22Rv1 (cell line): ENCODE results near the gene ATP10B.

Source experiments
- H3K27ac ChIP-seq: fragments of 450-650 bp; 2 replicates; pipeline ENCODE4 v1.5.1; 2017
- ZFX ChIP-seq: fragments of 450-650 bp; IDR thresholded peaks from 2 replicates; pipeline ENCODE4 v1.6.1; 2017; ENCODE audit warnings: antibody characterized with exemption, borderline replicate concordance
- TF ChIP-seq, protein P1 (sequence below): fragments of 450-650 bp; IDR thresholded peaks from 2 replicates; pipeline ENCODE4 v1.5.1; 2017; ENCODE audit warnings: mild to moderate bottlenecking

The ATP10B gene

DNA sequence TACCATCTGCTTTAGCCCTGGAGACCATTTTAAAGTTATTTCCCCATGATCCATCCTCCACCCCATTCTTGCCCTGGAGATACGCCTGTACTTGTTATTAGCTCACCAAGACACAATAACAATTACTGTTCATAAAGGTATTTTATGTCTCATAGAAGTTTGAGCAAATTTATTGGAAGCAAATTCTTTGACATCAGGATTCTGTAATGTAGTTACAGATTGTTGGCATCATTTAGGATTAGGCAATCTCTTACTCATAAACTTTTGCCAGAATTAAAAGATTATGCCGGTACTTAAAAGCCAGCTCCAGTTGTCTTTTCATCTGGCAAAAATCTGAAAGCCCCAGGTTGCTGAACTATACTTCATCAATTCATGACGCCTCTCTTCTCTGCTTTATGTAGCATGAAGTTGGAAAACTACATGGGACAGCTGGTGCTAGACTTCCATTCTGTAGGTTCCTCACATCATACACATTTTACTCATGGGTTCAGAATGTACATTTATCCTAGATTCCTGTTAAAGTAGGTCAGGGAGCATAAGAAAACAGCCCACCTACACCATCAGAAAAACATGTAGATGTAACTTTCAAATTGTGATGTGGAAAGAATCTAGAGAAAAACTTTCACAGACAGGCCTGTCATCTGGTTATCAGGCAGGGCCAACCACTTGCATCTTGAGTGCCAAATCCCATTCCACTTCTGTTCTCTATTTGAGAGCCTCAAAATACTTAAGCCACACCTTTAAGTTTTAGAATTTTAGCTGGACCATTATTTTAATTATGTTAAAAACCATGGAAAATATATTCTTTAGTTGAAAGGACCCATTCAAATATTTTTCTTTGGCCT is 14.0 kb downstream of the ATP10B start:
- TF ChIP-seq, protein P1, sequence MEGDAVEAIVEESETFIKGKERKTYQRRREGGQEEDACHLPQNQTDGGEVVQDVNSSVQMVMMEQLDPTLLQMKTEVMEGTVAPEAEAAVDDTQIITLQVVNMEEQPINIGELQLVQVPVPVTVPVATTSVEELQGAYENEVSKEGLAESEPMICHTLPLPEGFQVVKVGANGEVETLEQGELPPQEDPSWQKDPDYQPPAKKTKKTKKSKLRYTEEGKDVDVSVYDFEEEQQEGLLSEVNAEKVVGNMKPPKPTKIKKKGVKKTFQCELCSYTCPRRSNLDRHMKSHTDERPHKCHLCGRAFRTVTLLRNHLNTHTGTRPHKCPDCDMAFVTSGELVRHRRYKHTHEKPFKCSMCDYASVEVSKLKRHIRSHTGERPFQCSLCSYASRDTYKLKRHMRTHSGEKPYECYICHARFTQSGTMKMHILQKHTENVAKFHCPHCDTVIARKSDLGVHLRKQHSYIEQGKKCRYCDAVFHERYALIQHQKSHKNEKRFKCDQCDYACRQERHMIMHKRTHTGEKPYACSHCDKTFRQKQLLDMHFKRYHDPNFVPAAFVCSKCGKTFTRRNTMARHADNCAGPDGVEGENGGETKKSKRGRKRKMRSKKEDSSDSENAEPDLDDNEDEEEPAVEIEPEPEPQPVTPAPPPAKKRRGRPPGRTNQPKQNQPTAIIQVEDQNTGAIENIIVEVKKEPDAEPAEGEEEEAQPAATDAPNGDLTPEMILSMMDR, result no peak
- TF ChIP-seq ZFX, result no peak
- H3K27ac ChIP-seq, result no peak overlapping the region

DNA sequence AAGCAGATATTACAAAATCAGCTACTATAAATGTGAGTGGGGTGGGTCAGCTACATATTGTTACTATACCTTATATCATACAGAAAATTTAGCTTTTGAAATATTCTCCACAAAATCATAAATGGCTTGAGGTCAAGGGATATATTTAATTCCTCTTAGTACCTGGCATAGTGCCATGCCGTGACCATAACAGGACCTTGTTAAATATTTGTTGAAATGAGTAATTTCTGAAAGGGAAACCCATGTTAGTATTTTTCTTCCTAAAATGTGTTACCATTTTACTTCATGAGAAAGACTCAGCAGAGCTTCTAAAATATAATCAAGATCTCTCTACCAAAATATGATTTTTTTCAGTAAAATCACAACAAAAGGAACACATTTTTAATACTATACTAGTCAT is 14.8 kb downstream of the ATP10B start:
- no peak overlapping the region for H3K27ac ChIP-seq
- no peak for TF ChIP-seq ZFX
- TF ChIP-seq, protein P1, result no peak

DNA sequence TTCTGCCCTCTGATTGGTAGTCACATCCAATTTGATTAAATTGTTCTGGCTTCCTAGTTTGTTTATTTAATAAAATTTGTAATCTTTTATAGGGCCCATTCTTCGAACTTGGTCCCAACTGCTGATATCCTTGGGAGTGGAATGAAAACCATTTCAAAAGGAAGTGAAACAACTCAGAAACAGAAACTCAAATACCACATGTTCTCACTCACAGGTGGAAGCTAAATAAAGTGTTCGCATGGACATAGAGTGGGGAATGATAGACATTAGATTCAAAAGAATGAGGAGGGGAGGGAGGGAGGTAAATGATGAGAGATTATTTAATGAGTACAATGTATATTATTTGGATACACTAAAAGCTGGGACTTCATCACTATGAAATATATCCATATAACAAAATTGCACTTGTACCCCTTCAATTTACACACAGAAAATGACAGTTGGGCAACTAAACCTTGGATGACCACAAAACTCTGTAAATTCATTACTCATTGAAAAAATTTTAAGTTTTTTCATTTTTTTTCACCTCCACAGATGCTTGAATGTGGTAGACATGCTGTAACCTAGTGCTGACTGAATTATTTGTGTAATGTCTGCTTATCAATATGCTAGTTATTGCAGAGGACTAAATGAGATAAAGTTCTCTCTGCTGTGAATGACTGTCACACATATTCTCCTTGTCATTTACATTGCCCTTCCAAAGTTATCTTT is 16.0 kb downstream of the ATP10B start:
- TF ChIP-seq ZFX, result no peak
- TF ChIP-seq, protein P1, result no peak
- H3K27ac ChIP-seq, result no peak overlapping the region

DNA sequence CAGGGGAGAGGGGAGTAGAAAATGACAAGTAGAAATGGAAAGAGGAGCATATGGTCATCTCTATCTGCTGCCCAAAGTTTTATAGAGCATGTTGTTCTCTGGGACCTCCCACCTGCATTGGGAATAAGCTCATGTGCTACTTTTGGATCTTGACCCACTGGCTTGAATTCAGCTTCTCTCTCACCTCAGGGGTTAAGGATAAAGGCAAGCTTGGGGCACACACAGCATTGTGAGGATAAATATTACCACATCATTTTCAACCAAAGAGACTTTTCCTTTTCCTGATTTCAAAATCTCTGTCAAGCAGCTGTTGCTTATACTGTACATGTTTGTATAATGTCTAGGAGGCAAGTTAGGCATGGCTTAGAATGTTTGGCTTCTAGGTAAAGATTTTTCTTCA is 16.6 kb downstream of the ATP10B start:
- TF ChIP-seq ZFX, result no peak
- TF ChIP-seq, protein P1, result no peak

DNA sequence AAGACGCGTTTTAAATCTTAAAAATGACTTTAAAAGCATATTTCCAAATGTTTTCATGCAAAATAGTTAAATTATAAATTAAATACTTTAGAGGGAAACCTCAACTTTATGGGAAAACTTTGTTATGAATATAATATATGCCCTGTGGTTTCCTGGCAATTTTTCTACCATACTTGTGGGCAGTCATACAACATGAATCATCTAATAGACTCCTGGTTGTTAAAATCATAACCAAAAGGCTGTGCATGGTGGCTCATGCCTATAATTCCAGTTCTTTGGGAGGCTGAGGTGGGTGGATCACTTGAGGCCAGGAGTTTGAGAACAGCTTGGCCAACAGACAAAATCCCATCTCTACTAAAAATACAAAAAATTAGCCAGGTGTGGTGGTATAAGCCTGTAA is 18.2 kb downstream of the ATP10B start:
- no peak overlapping the region for H3K27ac ChIP-seq
- TF ChIP-seq, protein P1, result no peak
- TF ChIP-seq ZFX, result no peak

More for the DNA sequence above, 16.6 kb downstream of the ATP10B start:
- H3K27ac ChIP-seq, result no peak overlapping the region

DNA sequence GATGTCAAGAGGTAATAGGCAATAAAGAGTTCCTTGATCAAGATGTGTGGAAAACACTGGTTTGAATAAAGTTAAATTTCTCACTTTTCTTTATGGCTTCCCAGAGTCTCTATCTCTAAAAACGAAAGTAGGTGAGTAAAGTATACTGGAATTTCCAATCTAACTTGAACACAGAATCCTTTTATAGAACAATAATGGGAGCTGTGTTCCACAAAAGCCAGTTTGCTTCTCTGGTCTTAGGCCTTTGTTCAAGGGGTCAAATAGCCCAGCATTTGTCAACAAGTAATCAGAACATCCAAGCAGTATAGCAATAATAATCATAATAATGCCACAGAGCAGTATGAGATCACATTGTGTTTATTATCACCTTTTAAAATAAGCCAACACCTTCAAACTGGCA is 20.2 kb downstream of the ATP10B start:
- H3K27ac ChIP-seq, result no peak overlapping the region
- TF ChIP-seq, protein P1, result no peak
- TF ChIP-seq ZFX, result no peak
